HG03469 (cell line): Measurements from ENCODE around the gene TTLL4.
A peak's percentile ranks its signal among the peaks of the same experiment; 100 is the strongest.
"Not testable (repeated sequence)": the region's sequence is repeated elsewhere in the genome, so short reads cannot be mapped to it uniquely, and the experiment has no call there.

ENCODE experiments used
- ATAC-seq: cut with Tn5 transposase; IDR thresholded peaks from one replicate; pipeline ENCODE4 v1.9.1; 2021; ENCODE audit warnings: mild to moderate bottlenecking, moderate library complexity, moderate number of reproducible peaks; ENCODE audit not compliant: unreplicated experiment

Gene TTLL4

GRCh38 chr2:218710687-218711549 is at the start of gene TTLL4:
TTLL4 (plus strand) TSS chr2:218710835; CDS start chr2:218737677, 26,842 bp downstream.
- ATAC-seq: peak; percentile 72

- ATAC-seq: no peak
Measured at GRCh38 chr2:218662377-218662776, 48.3 kb upstream of the TTLL4 start.

GRCh38 chr2:218662827-218663226 is 47.8 kb upstream of the TTLL4 start:
- no peak for ATAC-seq

GRCh38 chr2:218663901-218664300 is 46.7 kb upstream of the TTLL4 start:
- ATAC-seq: no peak

GRCh38 chr2:218664653-218665052 is 46.0 kb upstream of the TTLL4 start:
- no peak for ATAC-seq

- ATAC-seq: no peak
Measured at GRCh38 chr2:218671097-218671653, 39.5 kb upstream of the TTLL4 start.

- ATAC-seq: peak; percentile 92
Measured at GRCh38 chr2:218671654-218672566, 38.7 kb upstream of the TTLL4 start, which contains the start of the genes RNF25 and STK36. RNF25 (minus strand) TSS chr2:218672002; CDS start chr2:218671970, 32 bp downstream. STK36 (plus strand) TSS chr2:218672086; CDS start chr2:218672830, 744 bp downstream.

GRCh38 chr2:218679119-218679518 is 31.5 kb upstream of the TTLL4 start:
- ATAC-seq: no peak

GRCh38 chr2:218680061-218680460 is 30.6 kb upstream of the TTLL4 start:
- ATAC-seq: no peak

GRCh38 chr2:218687400-218688060 is 23.1 kb upstream of the TTLL4 start:
- ATAC-seq: not testable (repeated sequence)

GRCh38 chr2:218691234-218691633 is 19.4 kb upstream of the TTLL4 start:
- ATAC-seq: no peak

GRCh38 chr2:218694405-218695145 is 16.1 kb upstream of the TTLL4 start:
- ATAC-seq: no peak

- ATAC-seq: no peak
Measured at GRCh38 chr2:218698885-218699284, 11.8 kb upstream of the TTLL4 start.

GRCh38 chr2:218701806-218702205 is 8.8 kb upstream of the TTLL4 start:
- no peak for ATAC-seq

GRCh38 chr2:218703341-218703740 is 7.3 kb upstream of the TTLL4 start:
- no peak for ATAC-seq

GRCh38 chr2:218708086-218708485 is 2.5 kb upstream of the TTLL4 start:
- peak; percentile 31 for ATAC-seq

- no peak for ATAC-seq
Measured at GRCh38 chr2:218709908-218710307, 727 bp upstream of the TTLL4 start.

GRCh38 chr2:218710334-218710686 is 325 bp upstream of the TTLL4 start:
- no peak for ATAC-seq

GRCh38 chr2:218711550-218711929 is 905 bp downstream of the TTLL4 start:
- ATAC-seq: no peak

GRCh38 chr2:218713922-218714321 is 3.3 kb downstream of the TTLL4 start:
- ATAC-seq: no peak
